ENCODE results near the gene ATG10.

DNA sequence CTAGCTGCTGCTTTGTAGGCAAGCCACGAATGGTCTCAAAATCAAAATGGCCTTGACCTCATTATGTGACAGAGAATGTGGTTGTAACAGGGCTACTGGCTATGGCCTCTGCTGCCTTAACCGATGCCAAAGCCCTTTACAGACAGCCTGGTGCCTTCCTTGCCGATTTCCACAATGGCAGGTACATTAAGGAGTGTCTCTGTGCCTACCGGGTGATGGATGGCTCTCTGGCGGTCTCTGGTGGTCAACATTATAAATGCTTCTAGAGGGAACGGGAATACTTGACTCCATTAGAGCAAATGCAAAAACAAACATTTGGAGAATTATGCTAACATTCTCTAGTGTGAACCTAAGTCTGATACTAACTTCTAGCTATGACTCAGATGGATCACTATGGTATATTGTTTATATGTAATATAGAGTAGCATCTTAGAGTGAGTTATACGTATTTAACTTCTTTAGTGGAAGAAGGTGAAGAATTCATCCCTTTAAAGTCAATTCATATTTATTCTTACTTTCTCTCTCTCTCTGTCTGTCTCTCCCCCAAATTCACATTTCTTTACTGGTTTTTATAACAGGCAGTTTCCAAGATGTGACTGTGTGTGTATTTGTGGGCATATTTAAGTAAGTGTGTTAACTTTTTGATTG lies 253.8 kb downstream of the ATG10 start:
- TF ChIP-seq, protein P1, sequence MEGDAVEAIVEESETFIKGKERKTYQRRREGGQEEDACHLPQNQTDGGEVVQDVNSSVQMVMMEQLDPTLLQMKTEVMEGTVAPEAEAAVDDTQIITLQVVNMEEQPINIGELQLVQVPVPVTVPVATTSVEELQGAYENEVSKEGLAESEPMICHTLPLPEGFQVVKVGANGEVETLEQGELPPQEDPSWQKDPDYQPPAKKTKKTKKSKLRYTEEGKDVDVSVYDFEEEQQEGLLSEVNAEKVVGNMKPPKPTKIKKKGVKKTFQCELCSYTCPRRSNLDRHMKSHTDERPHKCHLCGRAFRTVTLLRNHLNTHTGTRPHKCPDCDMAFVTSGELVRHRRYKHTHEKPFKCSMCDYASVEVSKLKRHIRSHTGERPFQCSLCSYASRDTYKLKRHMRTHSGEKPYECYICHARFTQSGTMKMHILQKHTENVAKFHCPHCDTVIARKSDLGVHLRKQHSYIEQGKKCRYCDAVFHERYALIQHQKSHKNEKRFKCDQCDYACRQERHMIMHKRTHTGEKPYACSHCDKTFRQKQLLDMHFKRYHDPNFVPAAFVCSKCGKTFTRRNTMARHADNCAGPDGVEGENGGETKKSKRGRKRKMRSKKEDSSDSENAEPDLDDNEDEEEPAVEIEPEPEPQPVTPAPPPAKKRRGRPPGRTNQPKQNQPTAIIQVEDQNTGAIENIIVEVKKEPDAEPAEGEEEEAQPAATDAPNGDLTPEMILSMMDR (IDR thresholded peaks at IDR 0.05), result peak; percentile 59 to 72 (median 64)
- TF ChIP-seq POLR2A (IDR thresholded peaks at IDR 0.05), result no peak

Data from uterus (tissue), 2 donors.